AG09309 (cell line): ENCODE data around the gene GLB1L2.

Experiments
- DNase-seq: peaks from one replicate; pipeline ENCODE4 v3.0.0-alpha.2; 2010; ENCODE audit warnings: low read depth
- H3K4me3 ChIP-seq: 2 replicates; pipeline ENCODE4 v1.5.1; 2011; ENCODE audit warnings: mild to moderate bottlenecking, low read depth, low read length, moderate library complexity; ENCODE audit not compliant: control insufficient read depth
- CTCF ChIP-seq: IDR thresholded peaks from 2 replicates; pipeline ENCODE4 v1.5.1; 2011; ENCODE audit warnings: mild to moderate bottlenecking, low read depth, low read length, inconsistent platforms; ENCODE audit not compliant: insufficient read depth, control insufficient read depth; ENCODE audit errors: missing control alignments

The GLB1L2 gene

GRCh38 chr11:134392953-134393615 lies 61.3 kb downstream of the GLB1L2 start:
- H3K4me3 ChIP-seq, result no peak overlapping the region
- DNase-seq, result no peak
- TF ChIP-seq CTCF, result no peak

GRCh38 chr11:134393638-134394037 lies 61.9 kb downstream of the GLB1L2 start:
- no peak for TF ChIP-seq CTCF
- H3K4me3 ChIP-seq, result no peak overlapping the region
- no peak for DNase-seq

- no peak for TF ChIP-seq CTCF
- H3K4me3 ChIP-seq, result no peak overlapping the region
- no peak for DNase-seq
These were observed 62.5 kb downstream of the GLB1L2 start for GRCh38 chr11:134394311-134394710.

- H3K4me3 ChIP-seq, result no peak overlapping the region
- TF ChIP-seq CTCF, result no peak
These were observed 63.2 kb downstream of the GLB1L2 start for GRCh38 chr11:134395002-134395401.

GRCh38 chr11:134397304-134398078 lies 65.7 kb downstream of the GLB1L2 start:
- no peak overlapping the region for H3K4me3 ChIP-seq
- TF ChIP-seq CTCF, result no peak
- no peak for DNase-seq

More at GRCh38 chr11:134395002-134395401, 63.2 kb downstream of the GLB1L2 start:
- DNase-seq, result no peak

- no peak for TF ChIP-seq CTCF
- H3K4me3 ChIP-seq, result no peak overlapping the region
- no peak for DNase-seq
These were observed 66.3 kb downstream of the GLB1L2 start for GRCh38 chr11:134398079-134398444.
